ENCODE measurements around the gene PAX8. TPM values are rescaled to one million over a fixed set of nuclear protein-coding genes. Genes with fewer than 3 reads are reported as not detected.
"Not testable (repeated sequence)": the region's sequence is repeated elsewhere in the genome, so short reads cannot be mapped to it uniquely, and the experiment has no call there.

PAX8 gene
- 0.30 TPM for total RNA-seq

DNA sequence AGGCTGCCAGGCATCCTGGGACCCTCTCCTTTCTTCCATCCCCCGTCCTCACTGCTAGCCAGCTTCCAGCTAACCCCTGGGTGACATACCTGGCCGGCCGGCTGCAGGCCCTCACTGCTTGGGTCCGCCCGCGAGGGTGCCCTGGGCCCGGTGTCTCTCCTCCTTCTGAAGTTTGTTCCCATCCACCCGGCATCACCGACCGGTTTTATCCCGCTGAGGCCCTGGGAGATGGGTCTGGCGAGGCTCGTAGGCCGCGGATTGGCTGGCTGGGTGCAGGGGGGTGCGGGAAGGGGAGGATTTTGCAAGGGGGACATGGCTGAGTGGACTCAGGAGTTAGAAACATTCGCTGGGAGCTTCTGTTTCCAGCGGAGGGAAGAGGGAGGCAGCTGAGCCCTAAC, at the start of gene PAX8:
Gene PAX8 (minus strand): TSS at position 180 of the 398 bp plus-strand sequence. CDS start 527 bp downstream, outside the sequence.
- no peak for DNase-seq

DNA sequence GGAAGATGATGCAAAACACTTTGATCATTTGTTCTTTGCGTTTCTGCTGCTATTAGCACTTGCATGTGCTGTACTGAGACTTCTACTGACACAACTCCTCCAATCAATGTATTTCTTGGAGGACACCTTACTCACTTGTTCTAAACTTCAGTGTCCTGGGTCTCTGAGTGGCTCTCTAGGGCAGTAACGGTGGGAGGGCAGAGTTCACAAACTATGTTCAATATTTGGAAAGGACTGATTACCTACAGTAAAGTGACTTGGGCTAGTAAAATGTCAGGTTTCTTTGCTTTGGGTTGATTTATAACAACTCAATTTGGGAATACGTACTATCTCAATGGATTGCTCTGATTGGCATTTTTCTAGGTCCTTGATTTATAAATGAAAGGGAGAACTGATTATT, 49.3 kb upstream of the PAX8 start:
- DNase-seq: no peak

DNA sequence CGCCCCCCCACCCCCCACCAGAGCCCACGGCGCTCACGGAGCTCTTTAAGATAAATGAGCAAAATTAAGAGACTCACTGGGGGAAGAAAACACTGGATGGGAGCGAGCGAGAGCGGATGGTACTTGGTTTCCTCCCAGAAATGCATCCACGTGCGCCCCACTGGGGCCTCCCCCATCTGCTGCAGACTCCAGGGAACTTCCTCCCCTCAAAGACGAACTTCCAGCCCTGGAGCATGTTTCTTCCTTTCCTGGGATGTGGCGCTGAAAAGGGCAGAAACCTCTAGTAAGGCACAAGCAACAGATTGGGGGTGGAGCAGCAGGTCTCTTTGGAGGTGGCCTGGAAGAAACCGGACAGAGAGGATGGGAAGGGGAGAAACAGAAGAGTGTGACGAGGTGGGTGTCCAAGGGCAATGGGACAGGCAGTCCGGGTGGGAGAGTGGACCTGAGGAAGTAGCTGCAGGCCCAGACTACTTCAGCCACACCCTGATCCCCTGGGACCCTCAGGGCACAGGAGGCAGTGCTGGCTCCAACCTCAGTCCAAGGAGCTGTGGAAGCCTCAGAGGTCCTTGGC, 46.5 kb upstream of the PAX8 start:
- not testable (repeated sequence) for DNase-seq

DNA sequence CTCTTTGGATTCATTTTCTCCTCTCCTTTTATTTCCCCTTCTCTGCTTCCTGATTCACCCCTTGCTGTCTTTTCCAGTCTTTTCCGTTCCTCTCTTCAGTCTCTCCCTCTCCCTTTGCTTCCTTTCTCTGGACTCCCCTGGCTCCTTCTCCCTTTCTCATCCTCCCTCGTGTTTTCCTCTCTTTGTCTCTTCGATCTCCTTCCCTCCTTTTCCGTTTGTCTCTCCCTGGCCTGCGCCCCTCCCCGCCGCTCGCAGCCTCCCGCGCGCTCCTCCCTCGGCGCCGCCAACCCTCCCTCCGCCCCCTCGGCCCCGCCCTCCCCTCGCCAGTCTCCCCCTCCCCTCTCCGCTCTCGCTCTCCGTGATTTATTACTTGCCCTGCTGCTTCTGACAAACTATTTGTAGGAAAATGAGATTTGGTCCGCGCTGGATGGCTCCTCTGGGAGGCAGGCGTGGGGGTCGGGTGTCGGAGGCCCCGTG, 46.0 kb upstream of the PAX8 start:
- peak; percentile 74 for DNase-seq

DNA sequence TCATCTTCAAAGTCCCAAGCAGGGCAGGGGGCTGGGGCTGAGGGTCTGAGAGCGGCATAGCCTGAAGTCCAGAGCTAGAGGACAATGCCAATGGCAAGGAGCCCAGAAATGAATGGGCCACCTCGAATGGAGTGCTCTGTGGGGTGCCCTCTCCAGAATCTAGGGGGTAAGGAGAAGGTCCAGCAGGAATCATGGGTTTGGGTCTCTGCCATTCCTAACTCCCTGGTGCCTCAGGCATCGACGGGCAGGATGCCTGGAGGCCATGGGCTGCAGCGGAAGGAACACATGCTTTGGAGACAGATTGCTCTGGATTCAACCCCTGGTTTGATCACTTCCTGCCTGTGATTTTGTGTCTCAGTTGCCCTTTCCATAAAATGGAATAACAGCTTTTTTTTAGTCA, 44.4 kb upstream of the PAX8 start:
- not testable (repeated sequence) for DNase-seq

DNA sequence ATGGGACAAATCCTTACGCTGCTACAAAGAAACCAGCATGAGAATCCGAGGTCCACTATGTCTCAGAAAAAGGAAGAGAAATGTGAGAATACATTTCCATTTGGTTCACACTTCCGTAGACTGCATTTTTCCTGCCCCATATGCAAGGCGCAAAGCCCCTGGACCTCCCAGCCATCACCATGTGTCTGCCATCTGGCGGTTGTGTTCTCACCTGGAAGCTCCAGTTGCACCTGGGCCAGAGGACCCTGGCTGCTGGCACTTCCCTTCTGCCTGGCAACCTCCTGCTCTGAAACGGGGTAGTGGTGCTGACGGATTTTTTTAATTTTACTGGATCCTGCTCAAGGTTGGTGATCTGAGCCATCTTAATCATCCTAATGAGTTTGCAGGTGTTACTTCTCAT, 41.4 kb upstream of the PAX8 start:
- not testable (repeated sequence) for DNase-seq

DNA sequence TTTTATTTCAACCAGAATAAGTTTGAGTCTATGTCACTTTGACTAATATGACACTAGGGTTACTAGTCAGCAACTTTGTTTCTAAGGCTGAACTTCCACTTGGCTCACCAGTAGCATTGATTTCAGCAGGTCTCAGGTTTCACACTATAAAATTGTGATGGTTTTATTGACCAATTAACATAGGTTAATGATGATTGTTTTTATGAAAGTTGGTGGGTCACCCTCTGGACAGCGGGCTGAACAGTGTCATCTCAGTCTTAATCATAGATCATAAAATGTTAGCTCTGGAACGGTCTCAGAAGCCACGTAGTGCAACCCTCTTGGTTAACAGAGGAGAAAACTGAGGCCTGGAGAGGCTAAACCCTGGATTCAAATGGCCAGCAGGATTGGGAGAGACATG, 40.2 kb upstream of the PAX8 start:
- DNase-seq: not testable (repeated sequence)

DNA sequence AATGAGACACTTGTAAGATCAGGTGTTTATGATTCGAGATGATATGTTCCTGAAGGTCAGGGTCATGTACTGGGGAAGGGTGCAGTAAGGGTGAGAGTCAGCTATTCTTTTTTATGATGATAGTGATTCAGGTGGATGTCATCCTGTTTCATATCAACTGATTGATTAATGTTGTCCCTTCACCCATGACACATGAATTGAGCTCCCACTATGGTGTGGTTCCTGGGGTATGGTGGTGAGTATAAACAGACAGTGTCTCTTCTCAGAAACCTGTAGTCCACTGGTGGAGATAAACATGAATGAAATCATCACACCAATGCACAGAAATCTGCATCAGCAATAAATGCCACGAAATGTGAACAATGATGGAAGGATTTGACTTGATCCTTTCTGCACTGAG, 37.4 kb upstream of the PAX8 start:
- DNase-seq: no peak

DNA sequence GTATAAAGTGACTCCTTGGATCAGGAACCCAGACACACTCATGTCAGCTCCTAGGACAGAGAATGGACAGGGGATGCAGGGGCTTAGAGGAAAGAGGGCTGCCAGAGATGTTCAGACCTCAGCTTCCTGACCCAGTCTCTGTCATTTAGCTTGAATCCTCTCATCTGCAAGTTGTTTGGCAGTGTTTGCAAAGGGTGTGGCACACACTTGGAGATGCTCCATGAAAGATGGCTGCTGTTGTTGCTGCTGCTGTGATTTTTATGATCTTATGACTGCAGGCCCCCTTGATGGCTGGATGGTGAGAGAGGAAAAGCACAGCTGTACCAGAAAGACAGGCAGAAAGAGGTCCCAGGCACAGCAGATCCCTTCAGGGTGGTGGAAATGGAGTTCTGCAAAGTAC, 35.9 kb upstream of the PAX8 start:
- DNase-seq: peak; percentile 11

DNA sequence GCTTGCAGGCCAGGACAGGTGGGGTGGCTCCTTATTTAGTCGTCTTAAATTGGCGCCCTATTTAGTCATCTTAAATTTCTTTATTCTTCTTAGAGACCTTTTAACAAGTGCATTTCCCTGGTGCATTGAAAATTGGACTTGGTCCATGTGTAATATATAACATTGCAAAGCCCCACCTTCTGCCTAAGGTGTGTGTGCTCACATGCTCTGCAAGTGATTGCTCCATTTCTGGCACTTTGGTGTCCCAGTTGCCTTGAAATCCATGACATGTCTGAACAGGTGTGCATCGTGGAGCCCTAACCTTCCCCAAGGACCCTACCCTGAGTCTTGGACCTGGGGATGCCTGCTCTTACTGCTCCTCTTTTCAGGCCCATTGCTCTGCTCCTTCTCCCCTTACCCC, 35.5 kb upstream of the PAX8 start:
- not testable (repeated sequence) for DNase-seq

DNA sequence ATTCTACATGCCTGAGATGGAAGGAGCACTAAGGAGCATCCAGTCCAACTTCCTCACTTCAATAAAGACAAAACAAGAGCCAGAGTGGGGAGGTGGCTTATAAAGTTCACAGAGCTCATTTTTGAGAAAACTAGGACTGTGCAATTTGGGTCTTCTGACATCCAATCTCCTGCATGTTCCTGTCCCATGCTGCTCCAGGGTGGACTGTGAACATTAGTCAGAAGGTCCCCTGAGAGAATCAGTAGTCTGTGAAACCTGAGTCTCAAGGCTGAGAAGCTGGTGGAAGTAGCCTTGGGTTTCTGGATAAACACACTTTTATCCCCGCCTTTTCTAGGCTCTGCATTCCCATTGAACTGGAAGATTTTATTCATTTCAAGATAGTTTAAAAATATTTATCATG, 33.1 kb upstream of the PAX8 start:
- not testable (repeated sequence) for DNase-seq

DNA sequence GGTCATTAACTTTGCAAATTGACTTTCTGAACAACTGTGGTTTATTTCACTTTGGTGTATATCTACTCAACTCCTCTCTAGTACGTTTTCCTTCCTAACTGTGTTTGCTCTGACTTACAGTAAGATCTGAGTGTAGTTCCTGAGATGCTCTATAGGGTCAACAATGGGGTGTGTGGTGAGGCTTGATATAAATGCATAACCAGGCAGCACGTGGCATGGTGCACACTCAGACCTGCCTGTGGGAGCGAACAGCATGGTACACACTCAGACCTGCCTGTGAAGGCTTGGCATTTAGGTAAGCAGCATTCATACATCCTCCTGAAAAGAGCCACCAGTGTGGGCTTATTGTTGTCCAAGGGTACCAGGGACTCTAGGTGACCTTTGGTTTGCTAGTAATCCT, 32.5 kb upstream of the PAX8 start:
- DNase-seq: not testable (repeated sequence)

DNA sequence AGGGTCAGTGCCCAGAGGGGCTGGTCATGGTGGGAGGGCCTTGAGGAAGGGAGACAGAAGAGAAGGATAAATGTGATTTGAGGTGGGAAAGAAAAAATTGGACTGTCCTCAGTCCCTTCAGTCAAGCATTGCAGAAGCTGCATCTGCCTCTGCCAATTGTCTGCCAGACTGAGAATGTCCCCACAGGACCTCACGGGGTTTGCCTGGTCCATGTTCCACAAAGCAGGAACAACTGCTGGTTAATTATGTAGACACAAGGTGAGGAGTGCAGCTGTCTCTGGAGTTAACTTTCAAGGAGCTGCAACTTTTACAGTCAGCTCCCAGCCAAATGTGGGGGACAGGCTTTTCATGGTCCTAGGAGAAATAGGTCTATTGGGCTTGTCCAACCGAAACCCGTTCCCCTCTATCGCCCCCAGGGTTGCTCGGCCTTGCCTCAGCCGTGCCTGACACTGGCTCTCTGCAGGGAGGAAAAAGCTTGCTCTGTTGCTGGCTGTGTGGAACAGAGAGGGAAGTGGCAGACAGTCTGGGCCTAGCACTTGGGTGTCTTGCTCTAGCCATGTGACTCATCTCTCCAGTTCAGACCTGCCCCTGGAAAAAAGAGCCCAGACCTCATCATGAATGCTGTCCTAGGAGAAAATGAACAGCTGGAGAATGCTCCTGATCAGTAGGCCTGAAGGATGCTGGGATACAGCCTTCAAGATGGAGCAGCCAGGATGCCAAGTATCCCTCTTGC, 31.1 kb upstream of the PAX8 start:
- DNase-seq: no peak

DNA sequence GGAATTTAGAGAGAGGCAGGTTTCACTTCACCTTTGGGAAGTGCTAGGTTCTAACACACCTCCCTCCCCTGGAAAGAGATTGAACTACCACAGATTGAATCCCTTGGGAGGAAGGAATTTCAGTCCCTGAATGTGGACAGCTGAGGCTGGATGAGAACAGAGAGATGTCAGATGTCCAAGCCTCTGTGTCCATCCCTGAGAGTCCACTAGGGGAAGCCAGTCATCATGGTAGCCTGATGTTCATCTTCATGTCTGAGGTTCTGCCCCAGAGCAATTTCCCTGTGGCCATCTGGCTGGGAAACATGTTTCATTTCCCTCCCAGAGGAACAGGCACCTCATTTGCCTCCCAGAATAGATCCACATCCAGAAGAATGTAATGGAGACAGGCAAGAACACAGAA, 30.1 kb upstream of the PAX8 start:
- not testable (repeated sequence) for DNase-seq

DNA sequence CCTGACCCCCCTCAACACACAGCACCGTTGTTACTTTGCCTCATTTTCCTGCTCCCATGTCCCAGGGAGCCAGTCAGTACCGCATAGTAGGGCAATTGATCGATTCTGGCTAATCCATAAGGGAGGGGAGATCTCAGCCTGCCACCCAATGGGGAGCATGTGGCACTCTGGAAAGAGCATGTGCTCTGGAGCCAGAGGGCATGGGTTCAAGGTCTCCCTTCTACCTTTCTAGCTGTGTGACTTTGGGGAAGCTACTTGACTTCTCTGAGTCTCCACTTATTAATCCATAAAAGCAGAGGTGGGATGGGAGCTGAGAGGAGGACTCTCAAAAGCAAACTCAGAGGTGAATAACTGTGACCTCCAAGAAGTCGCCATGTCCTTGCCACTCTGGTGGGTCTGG, 27.5 kb upstream of the PAX8 start:
- DNase-seq: not testable (repeated sequence)

DNA sequence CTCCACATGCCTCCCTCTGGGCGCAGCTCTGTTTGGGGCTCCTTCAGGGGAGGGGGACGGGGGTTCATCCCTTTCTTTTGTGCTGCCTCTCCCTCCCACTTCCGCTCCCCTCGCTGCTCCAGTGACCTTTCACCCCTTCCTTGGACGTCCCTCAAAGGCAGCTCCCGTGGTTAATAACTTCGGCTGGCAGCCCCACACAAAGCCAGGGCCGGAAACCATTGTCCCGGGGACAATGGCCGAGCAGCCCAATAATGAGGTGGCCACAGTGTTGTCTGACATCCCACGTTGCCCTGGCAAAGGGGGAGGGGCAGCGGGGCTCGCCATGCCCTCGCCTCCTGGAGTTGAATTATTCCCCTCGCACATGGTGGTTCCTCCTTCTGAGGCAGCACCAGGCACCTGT, 27.0 kb upstream of the PAX8 start:
- not testable (repeated sequence) for DNase-seq

DNA sequence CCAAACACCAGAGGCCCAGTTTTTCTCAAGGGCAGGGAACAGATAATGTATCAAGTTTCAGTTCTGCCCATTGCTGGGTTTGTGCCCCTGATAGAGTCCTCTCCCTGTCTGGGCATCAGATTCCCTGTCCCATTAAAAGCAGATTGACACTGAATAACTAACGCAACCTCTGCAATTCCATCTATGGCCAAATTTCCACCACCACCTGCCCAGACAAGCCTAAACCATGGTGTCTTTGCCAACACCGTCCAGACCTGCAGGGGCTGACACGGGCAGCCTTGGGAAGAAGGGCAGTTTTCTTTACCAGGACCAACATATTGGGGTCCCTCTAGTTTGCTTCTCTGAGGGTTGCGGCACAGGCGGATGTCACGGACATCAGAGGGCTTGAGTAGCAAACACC, 26.4 kb upstream of the PAX8 start:
- DNase-seq: no peak

DNA sequence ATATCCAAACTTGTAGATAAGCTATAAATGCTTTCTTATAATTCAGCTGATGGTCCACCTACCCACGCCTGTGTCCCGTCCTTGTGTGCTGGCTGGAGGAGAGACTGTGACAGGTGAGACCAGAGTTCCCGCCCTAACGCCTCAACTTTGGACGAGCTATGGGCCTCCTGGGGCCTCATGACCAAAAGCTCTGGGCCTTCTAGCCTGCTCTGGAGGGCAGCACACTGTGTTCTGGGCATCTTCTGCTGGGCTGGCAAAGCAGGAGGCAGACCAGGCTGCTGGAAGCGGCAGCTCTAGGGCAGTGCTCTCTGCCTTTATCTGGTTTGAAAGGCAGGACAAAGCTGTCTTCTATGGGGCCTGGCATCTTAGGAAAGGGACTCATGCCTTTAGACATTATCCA, 26.0 kb upstream of the PAX8 start:
- no peak for DNase-seq

DNA sequence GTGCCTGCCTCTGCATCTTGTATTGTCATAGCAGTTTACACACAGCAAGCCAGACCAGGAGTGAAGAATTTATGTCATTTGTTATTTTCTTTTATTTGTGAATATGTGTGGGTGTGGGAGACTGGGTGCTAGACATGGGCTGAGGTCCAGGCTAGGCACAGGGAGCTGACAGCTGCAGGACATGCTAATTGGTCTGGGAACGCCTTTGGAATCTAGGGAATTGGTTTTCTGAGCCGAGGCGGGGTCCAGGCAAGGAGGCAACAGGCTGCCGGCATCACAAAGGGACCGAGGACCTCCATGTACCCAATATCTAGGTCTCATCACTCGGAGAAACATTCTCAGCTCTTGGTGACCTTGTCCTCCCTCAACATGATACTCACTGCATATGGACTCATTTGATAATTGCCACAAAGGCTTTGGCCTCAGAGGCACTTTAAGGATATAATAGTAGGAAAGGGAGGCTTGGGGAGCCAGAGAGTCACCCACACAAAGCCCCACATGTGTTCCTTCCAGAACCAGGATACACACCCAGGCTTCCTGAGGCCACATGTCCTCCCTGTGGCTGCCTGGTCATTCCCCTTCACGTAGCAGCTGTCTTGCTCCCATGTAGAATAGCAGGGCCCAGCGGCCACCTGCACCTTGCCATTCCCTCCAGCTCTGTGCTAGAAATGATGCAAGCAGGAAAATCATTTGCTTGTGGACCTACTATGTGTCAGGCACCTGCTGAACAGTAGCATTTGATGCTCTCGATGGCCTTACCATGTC, 23.7 kb upstream of the PAX8 start:
- DNase-seq: not testable (repeated sequence)

DNA sequence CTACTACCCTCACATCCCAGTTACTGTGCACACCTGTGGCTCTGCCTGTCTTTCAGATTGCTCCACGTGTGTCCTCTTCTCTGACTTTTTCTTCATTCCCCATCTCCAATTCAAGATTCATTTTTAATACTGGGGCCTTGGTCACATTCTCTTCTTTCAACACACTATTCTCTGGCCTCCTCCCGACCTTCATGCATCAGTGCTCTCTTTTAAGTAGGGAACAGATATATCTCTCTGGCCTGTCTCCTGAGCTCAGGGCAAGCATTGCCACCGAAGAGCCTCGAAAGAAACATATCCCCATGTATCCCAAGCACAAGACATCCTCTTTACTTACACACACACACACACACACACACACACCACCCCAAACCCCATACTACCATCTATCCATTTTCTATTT, 21.6 kb upstream of the PAX8 start:
- no peak for DNase-seq

DNA sequence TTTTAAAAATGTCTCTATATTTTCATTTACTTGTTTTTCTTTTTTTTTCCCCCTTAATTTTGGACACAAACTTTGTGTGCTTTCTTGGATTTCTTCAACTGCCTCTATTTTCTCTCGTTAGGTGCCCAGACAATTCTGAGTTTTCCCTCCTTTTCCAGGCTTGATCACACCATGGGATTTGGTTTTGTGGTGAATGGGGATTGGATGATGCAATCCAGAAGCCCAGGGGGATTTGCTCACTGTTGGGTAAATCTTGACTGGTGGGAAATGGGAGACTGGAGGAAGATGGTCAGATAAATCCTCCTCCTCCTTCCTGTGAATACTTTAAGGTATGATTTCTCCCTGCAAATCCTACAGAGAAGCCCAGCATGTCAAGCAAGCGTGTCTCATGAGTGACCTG, 19.5 kb upstream of the PAX8 start:
- DNase-seq: no peak

DNA sequence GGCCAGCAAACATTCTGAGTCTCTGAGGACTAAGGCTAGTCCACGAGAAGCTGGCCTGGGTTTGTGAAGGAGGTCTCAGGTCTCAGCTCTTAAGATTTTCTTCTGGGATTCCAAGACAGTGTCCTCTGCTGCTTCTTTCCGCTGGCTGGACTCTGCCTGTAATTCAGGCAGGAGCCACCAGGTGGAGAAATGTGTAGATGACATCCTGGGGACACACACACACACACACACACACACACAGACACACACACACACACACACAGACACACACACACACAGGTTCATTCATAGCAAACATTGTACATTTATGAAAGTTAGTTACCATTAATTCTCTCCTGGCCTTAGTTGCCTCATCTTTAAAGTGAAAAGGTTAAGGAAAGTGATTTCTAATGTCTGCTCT, 18.9 kb upstream of the PAX8 start:
- DNase-seq: not testable (repeated sequence)

DNA sequence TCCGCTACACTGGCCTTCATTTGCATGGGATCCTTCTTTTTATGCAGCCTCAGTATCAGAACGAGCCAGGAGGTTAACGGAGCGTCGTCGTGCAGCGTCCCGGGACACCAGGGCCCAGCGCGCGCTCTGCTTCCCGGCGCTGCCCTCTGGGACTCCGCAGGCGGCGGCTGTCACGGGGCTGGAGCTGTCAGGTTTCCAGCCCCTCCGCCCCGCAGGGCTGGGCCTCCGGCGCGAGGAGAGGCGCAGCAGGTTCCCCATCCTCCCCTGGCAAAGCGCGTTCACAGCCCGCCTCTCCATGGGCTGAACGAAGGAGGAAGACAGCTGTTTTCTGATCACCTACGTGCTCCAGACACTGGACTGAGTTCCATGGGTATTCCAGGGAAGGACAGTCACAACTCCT, 12.5 kb upstream of the PAX8 start:
- DNase-seq: no peak
